Karpas-422 (cell line): ENCODE data around the gene TTLL9. TPM values are rescaled to one million over a fixed set of nuclear protein-coding genes. Genes with fewer than 3 reads are reported as not detected.

Source experiments
- DNase-seq: peaks from one replicate; pipeline ENCODE4 v3.0.0-alpha.2; 2015
- H2AFZ ChIP-seq: fragments of 200-600 bp; sonication (generic); 2 replicates; pipeline ENCODE4 v1.6.1; 2014; ENCODE audit warnings: antibody characterized with exemption, low read length, mixed read lengths
- H3K27ac ChIP-seq: fragments of 200-600 bp; sonication (generic); 2 replicates; pipeline ENCODE4 v1.5.1; 2014; ENCODE audit warnings: mild to moderate bottlenecking, low read length, moderate library complexity
- H3K27me3 ChIP-seq: fragments of 200-600 bp; sonication (generic); 2 replicates; pipeline ENCODE4 v1.6.1; 2014; ENCODE audit warnings: low read length, mixed read lengths
- H3K36me3 ChIP-seq: fragments of 200-600 bp; sonication (generic); 2 replicates; pipeline ENCODE4 v1.6.1; 2014; ENCODE audit warnings: low read length, mixed read lengths; ENCODE audit not compliant: insufficient read depth
- H3K4me1 ChIP-seq: fragments of 200-600 bp; sonication (generic); 2 replicates; pipeline ENCODE4 v1.6.1; 2014; ENCODE audit warnings: mild to moderate bottlenecking, low read length, mixed read lengths
- H3K4me2 ChIP-seq: fragments of 200-600 bp; sonication (generic); 2 replicates; pipeline ENCODE4 v1.6.1; 2014; ENCODE audit warnings: low read length, low read depth, mild to moderate bottlenecking; ENCODE audit not compliant: poor library complexity, severe bottlenecking
- H3K4me3 ChIP-seq: fragments of 200-600 bp; sonication (generic); 2 replicates; pipeline ENCODE4 v1.5.1; 2014; ENCODE audit warnings: mild to moderate bottlenecking, antibody characterized with exemption, low read length, mixed read lengths
- H3K79me2 ChIP-seq: fragments of 200-600 bp; sonication (generic); 2 replicates; pipeline ENCODE4 v1.6.1; 2014; ENCODE audit warnings: mild to moderate bottlenecking, low read length, mixed read lengths
- H3K9ac ChIP-seq: fragments of 200-600 bp; sonication (generic); 2 replicates; pipeline ENCODE4 v1.6.0; 2014; ENCODE audit warnings: low read length
- H3K9me2 ChIP-seq: fragments of 200-600 bp; sonication (generic), shearing (Covaris generic); replicated peaks from 2 replicates; pipeline ENCODE4 v1.6.0; 2014; ENCODE audit warnings: mild to moderate bottlenecking, low read length, moderate library complexity; ENCODE audit not compliant: insufficient read depth
- H3K9me3 ChIP-seq: fragments of 300-700, 200-600 bp; sonication (generic); 2 replicates; pipeline ENCODE4 v1.6.1; 2014; ENCODE audit warnings: low read length, mixed read lengths
- H4K20me1 ChIP-seq: fragments of 200-600 bp; sonication (generic); 2 replicates; pipeline ENCODE4 v1.6.1; 2014; ENCODE audit warnings: mild to moderate bottlenecking, antibody characterized with exemption, low read length, low read depth; ENCODE audit not compliant: insufficient read depth
- total RNA-seq: library from RNA; depleted of rRNA; stranded (reverse); fragments of >200 nt; shearing (Covaris generic); gene quantifications from 2 replicates; pipeline ENCODE4 v1.2.3, GENCODE V29; 2014; ENCODE audit warnings: low replicate concordance

Gene TTLL9
- total RNA-seq, 1 experiment from 2014 or later = not detected

DNA sequence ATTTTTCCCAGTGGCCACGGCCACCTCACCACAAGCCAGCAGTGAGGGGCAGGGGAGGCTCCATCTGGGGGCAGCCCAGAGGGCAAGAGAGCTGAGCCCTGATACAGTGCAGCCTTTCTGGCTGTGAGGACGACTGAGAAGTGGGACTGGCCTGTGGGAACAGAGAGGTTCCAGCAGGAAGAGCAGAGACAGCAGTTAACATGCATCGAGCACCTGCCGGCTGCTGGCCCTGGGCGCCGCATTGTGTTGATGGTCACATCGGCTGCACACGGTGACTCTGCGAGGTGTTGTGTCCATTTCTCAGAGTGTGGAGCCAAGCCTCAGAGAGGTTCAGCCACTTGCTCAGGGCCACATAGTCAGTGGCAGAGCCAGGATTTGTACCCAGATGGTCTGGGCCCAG, 34.9 kb upstream of the TTLL9 start:
- Histone ChIP-seq H3K4me3 (no peak overlapping the region), H3K4me1 (no peaks in the 10 kb centered on the region), H3K27me3 (no peaks in the 10 kb centered on the region), H3K9me2 (no peaks in the 10 kb centered on the region), H2AFZ (no peak overlapping the region), H4K20me1 (no peaks in the 10 kb centered on the region), H3K4me2 (no peak overlapping the region), H3K9me3 (no peaks in the 10 kb centered on the region), H3K79me2 (no peaks in the 10 kb centered on the region), H3K36me3 (no peaks in the 10 kb centered on the region), H3K27ac (no peak overlapping the region), H3K9ac (no peak overlapping the region)
- DNase-seq = no peak

- H3K9me2 ChIP-seq = no peaks in the 10 kb centered on the region
- no peaks in the 10 kb centered on the region for H3K79me2 ChIP-seq
- no peak overlapping the region for H3K4me3 ChIP-seq
- no peak overlapping the region for H3K4me2 ChIP-seq
- no peak overlapping the region for H2AFZ ChIP-seq
- H3K9me3 ChIP-seq = no peaks in the 10 kb centered on the region
- H3K9ac ChIP-seq = no peak overlapping the region
- no peak overlapping the region for H3K27ac ChIP-seq
- H3K36me3 ChIP-seq = no peaks in the 10 kb centered on the region
- H3K27me3 ChIP-seq = no peaks in the 10 kb centered on the region
- H4K20me1 ChIP-seq = no peaks in the 10 kb centered on the region
- H3K4me1 ChIP-seq = no peaks in the 10 kb centered on the region
- no peak for DNase-seq
Observed at GRCh38 chr20:31835977-31836852, 34.2 kb upstream of the TTLL9 start.

DNA sequence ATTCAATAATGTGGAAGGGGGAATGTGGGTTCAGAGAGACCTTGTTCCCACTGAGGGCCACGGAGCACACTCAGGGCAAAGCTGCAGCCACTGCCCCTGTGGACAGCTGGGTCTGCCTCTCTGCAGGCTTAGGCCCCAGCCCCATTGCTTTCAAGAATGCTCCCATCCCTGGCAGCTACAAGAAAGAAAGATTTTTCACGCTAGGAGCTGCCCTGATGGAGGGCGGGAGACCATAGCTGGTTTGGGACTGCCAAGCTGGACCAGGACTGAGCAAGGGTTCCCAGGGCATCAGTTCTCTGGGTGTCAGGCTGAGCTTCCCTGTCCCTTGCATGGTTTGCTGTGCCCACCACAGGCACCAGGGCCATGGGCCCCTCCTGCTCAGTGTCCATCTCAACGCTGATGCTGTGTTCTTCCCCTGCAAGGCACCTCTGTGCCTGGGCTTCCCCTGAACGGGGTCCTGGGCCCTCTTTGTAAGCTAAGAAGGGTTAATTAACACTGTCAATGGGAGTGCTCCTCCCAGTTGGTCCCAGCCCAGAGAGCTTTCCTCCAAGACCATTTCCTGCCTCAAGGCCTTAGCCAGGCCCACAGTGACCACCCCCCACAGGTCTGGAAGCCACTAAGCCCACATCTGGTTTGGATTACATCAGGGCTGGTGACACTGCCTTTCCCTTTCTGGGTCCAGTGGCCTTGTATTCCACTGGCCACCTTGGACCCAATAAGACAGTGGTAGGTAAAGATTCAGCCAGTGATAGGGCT, 33.4 kb upstream of the TTLL9 start:
- no peak for DNase-seq
- H3K27me3 ChIP-seq = no peaks in the 10 kb centered on the region
- no peaks in the 10 kb centered on the region for H3K4me1 ChIP-seq
- H3K4me3 ChIP-seq = no peak overlapping the region
- no peaks in the 10 kb centered on the region for H3K9me2 ChIP-seq
- H3K4me2 ChIP-seq = no peak overlapping the region
- H3K9me3 ChIP-seq = no peaks in the 10 kb centered on the region
- H3K79me2 ChIP-seq = no peaks in the 10 kb centered on the region
- H3K27ac ChIP-seq = no peak overlapping the region
- no peaks in the 10 kb centered on the region for H4K20me1 ChIP-seq
- H3K9ac ChIP-seq = no peak overlapping the region
- no peaks in the 10 kb centered on the region for H3K36me3 ChIP-seq
- no peak overlapping the region for H2AFZ ChIP-seq

DNA sequence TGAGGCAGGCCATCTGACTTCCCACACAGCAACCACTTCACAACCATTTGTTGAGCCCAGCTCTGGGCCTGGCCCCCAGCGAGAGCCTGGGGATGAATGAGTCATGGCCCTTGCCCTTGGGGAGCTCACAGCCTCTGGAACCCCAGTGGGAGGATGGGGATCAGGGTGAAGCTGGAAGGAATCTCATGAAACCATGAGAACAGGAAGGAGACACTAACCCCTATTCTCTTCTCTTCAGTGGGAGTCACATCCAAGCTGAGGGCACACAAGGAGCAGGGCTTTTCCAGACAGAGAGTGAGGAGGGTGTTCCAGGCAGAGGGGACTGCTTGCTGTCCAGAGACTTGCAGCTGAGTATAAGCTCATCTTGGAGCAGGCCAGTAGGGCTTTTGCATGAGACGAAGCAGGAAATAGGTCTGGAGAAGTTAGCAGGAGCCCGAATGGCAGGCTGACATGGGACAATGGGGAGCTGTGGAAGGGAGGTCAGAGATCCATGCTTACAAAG, 32.5 kb upstream of the TTLL9 start:
- H3K4me2 ChIP-seq = no peak overlapping the region
- no peak overlapping the region for H3K27ac ChIP-seq
- no peaks in the 10 kb centered on the region for H3K36me3 ChIP-seq
- DNase-seq = no peak
- no peak overlapping the region for H3K4me3 ChIP-seq
- H3K4me1 ChIP-seq = no peaks in the 10 kb centered on the region
- H3K9me2 ChIP-seq = no peaks in the 10 kb centered on the region
- H4K20me1 ChIP-seq = no peaks in the 10 kb centered on the region
- no peak overlapping the region for H2AFZ ChIP-seq
- no peak overlapping the region for H3K9ac ChIP-seq
- no peaks in the 10 kb centered on the region for H3K27me3 ChIP-seq
- H3K79me2 ChIP-seq = no peaks in the 10 kb centered on the region
- no peaks in the 10 kb centered on the region for H3K9me3 ChIP-seq

GRCh38 chr20:31838646-31839292, 31.7 kb upstream of the TTLL9 start:
- no peak overlapping the region for H3K27ac ChIP-seq
- no peaks in the 10 kb centered on the region for H3K9me2 ChIP-seq
- H3K9ac ChIP-seq = no peak overlapping the region
- no peak overlapping the region for H2AFZ ChIP-seq
- no peaks in the 10 kb centered on the region for H3K36me3 ChIP-seq
- H3K4me1 ChIP-seq = no peaks in the 10 kb centered on the region
- H3K9me3 ChIP-seq = no peaks in the 10 kb centered on the region
- no peak overlapping the region for H3K4me3 ChIP-seq
- no peak for DNase-seq
- H3K27me3 ChIP-seq = no peaks in the 10 kb centered on the region
- no peaks in the 10 kb centered on the region for H4K20me1 ChIP-seq
- H3K4me2 ChIP-seq = no peak overlapping the region
- no peaks in the 10 kb centered on the region for H3K79me2 ChIP-seq

- no peak overlapping the region for H3K4me3 ChIP-seq
- no peak overlapping the region for H3K27ac ChIP-seq
- no peak overlapping the region for H3K9ac ChIP-seq
- H3K4me2 ChIP-seq = no peak overlapping the region
- H3K9me2 ChIP-seq = no peaks in the 10 kb centered on the region
- no peaks in the 10 kb centered on the region for H3K79me2 ChIP-seq
- H2AFZ ChIP-seq = no peak overlapping the region
- no peaks in the 10 kb centered on the region for H4K20me1 ChIP-seq
- no peaks in the 10 kb centered on the region for H3K4me1 ChIP-seq
- H3K9me3 ChIP-seq = no peaks in the 10 kb centered on the region
- no peaks in the 10 kb centered on the region for H3K36me3 ChIP-seq
- H3K27me3 ChIP-seq = no peaks in the 10 kb centered on the region
- DNase-seq = no peak
Observed at GRCh38 chr20:31839782-31840487, 30.5 kb upstream of the TTLL9 start.

DNA sequence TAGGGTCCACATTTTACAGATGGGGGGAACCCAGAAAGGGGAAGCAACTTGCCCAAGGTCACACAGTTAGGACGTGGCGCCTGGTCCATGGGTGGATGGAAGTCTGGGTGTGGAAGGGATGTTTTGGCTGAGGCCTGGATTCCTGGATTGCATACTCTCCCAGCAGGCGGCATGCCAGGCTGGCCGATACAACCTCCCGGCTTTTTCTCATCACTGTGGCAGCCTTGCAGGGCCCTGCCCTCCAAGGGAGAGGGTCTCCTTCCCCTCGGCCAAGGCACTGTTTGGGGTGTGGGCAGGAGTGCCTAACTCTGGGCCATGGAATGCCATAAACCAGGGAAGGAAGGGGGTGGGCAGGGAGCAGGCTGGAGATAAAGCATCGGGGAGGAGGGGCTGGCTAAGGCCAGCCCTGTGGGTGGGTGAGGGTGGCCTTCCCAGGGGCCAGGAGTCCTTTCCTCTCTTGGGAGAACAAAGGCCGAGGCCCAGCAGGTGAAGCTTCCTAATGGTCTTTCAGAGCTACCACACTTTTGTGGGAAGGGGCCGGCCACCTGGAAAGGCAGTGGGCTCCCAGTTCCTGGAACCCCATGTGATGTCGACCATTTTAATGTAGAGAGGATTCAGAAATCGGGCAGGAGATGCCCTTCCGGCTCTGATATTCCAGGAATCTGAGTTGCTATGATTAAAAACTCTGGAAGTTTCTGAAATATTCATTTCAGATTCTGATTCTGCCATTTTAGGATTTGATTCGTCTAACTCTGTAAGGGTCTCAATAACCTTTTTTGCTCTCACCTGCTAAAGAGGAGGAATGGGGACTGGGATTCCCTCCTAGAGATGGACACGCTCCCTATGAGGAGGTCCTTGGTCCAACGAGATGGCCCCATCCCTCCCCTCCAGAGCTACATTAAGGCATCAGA, 29.3 kb upstream of the TTLL9 start:
- H4K20me1 ChIP-seq = no peaks in the 10 kb centered on the region
- no peak overlapping the region for H3K27ac ChIP-seq
- H3K27me3 ChIP-seq = no peaks in the 10 kb centered on the region
- no peak for DNase-seq
- no peak overlapping the region for H3K9ac ChIP-seq
- no peak overlapping the region for H2AFZ ChIP-seq
- H3K36me3 ChIP-seq = no peaks in the 10 kb centered on the region
- no peaks in the 10 kb centered on the region for H3K9me2 ChIP-seq
- H3K4me3 ChIP-seq = no peak overlapping the region
- no peaks in the 10 kb centered on the region for H3K4me1 ChIP-seq
- no peaks in the 10 kb centered on the region for H3K79me2 ChIP-seq
- H3K4me2 ChIP-seq = no peak overlapping the region
- H3K9me3 ChIP-seq = no peaks in the 10 kb centered on the region
